ENCODE results near the gene CSNK2B. TPM values are rescaled to one million over a fixed set of nuclear protein-coding genes. Genes with fewer than 3 reads are reported as not detected.

Gene CSNK2B
- total and polyA plus RNA-seq, 2 donors: 169 TPM

- no peak for DNase-seq (ENCODE audit: low read depth in 6 of 9, low spot score in 9 of 9)
- Histone ChIP-seq H3K4me1 (ENCODE audit: control insufficient read depth in 2 of 2, insufficient read depth in 2 of 2, low read length in 2 of 2) (no peaks in the 10 kb centered on the region), H3K4me3 (ENCODE audit: low read length in 2 of 2) (no peak overlapping the region), H3K27me3 (ENCODE audit: control insufficient read depth in 2 of 2, insufficient read depth in 1 of 2, low read length in 1 of 2) (no peaks in the 10 kb centered on the region), H3K27ac (ENCODE audit: low read depth in 1 of 2, low read length in 1 of 2) (no peak overlapping the region), H3K9me3 (ENCODE audit: control insufficient read depth in 2 of 2, insufficient read depth in 1 of 2, low read length in 1 of 2) (no peaks in the 10 kb centered on the region), H3K36me3 (ENCODE audit: control insufficient read depth in 2 of 2, insufficient read depth in 2 of 2, low read length in 1 of 2) (peaks cover 100% of the 10 kb centered on the region in 2 donors)
- 97% methylated on average over 26 of the region's 26 CpGs for WGBS
Observed at GRCh38 chr6:31632279-31632946, 33.5 kb upstream of the CSNK2B start.

GRCh38 chr6:31633447-31633846, 32.4 kb upstream of the CSNK2B start:
- Histone ChIP-seq H3K27ac (ENCODE audit: low read depth in 1 of 2, low read length in 1 of 2) (no peak overlapping the region), H3K4me3 (ENCODE audit: low read length in 2 of 2) (no peak overlapping the region), H3K4me1 (ENCODE audit: control insufficient read depth in 2 of 2, insufficient read depth in 2 of 2, low read length in 2 of 2) (no peaks in the 10 kb centered on the region), H3K36me3 (ENCODE audit: control insufficient read depth in 2 of 2, insufficient read depth in 2 of 2, low read length in 1 of 2) (peaks cover 95 to 98% of the 10 kb centered on the region in 2 donors), H3K9me3 (ENCODE audit: control insufficient read depth in 2 of 2, insufficient read depth in 1 of 2, low read length in 1 of 2) (no peaks in the 10 kb centered on the region), H3K27me3 (ENCODE audit: control insufficient read depth in 2 of 2, insufficient read depth in 1 of 2, low read length in 1 of 2) (no peaks in the 10 kb centered on the region)
- no peak for DNase-seq (ENCODE audit: low read depth in 6 of 9, low spot score in 9 of 9)
- WGBS: 98% methylated on average over 7 of the region's 7 CpGs

GRCh38 chr6:31634131-31634530, 31.7 kb upstream of the CSNK2B start:
- no peak overlapping the region for H3K27ac ChIP-seq (ENCODE audit: low read depth in 1 of 2, low read length in 1 of 2)
- no peaks in the 10 kb centered on the region for H3K27me3 ChIP-seq (ENCODE audit: control insufficient read depth in 2 of 2, insufficient read depth in 1 of 2, low read length in 1 of 2)
- no peak overlapping the region for H3K4me3 ChIP-seq (ENCODE audit: low read length in 2 of 2)
- peaks cover 94 to 96% of the 10 kb centered on the region in 2 donors for H3K36me3 ChIP-seq (ENCODE audit: control insufficient read depth in 2 of 2, insufficient read depth in 2 of 2, low read length in 1 of 2)
- no peak for DNase-seq (ENCODE audit: low read depth in 6 of 9, low spot score in 9 of 9)
- H3K9me3 ChIP-seq (ENCODE audit: control insufficient read depth in 2 of 2, insufficient read depth in 1 of 2, low read length in 1 of 2): no peaks in the 10 kb centered on the region
- no peaks in the 10 kb centered on the region for H3K4me1 ChIP-seq (ENCODE audit: control insufficient read depth in 2 of 2, insufficient read depth in 2 of 2, low read length in 2 of 2)
- 99% methylated on average over 3 of the region's 3 CpGs for WGBS

- Histone ChIP-seq H3K27ac (ENCODE audit: low read depth in 1 of 2, low read length in 1 of 2) (no peak overlapping the region), H3K27me3 (ENCODE audit: control insufficient read depth in 2 of 2, insufficient read depth in 1 of 2, low read length in 1 of 2) (no peaks in the 10 kb centered on the region), H3K4me1 (ENCODE audit: control insufficient read depth in 2 of 2, insufficient read depth in 2 of 2, low read length in 2 of 2) (no peaks in the 10 kb centered on the region), H3K36me3 (ENCODE audit: control insufficient read depth in 2 of 2, insufficient read depth in 2 of 2, low read length in 1 of 2) (peaks cover 94 to 96% of the 10 kb centered on the region in 2 donors), H3K4me3 (ENCODE audit: low read length in 2 of 2) (no peak overlapping the region), H3K9me3 (ENCODE audit: control insufficient read depth in 2 of 2, insufficient read depth in 1 of 2, low read length in 1 of 2) (no peaks in the 10 kb centered on the region)
- 98% methylated on average over 11 of the region's 11 CpGs for WGBS
- no peak for DNase-seq (ENCODE audit: low read depth in 6 of 9, low spot score in 9 of 9)
Observed at GRCh38 chr6:31634969-31635575, 30.8 kb upstream of the CSNK2B start.

GRCh38 chr6:31636698-31637596, 28.9 kb upstream of the CSNK2B start:
- H3K36me3 ChIP-seq (ENCODE audit: control insufficient read depth in 2 of 2, insufficient read depth in 2 of 2, low read length in 1 of 2): peaks cover 94 to 96% of the 10 kb centered on the region in 2 donors
- no peak for DNase-seq (ENCODE audit: low read depth in 6 of 9, low spot score in 9 of 9)
- H3K27ac ChIP-seq (ENCODE audit: low read depth in 1 of 2, low read length in 1 of 2): no peak overlapping the region
- H3K9me3 ChIP-seq (ENCODE audit: control insufficient read depth in 2 of 2, insufficient read depth in 1 of 2, low read length in 1 of 2): no peaks in the 10 kb centered on the region
- H3K27me3 ChIP-seq (ENCODE audit: control insufficient read depth in 2 of 2, insufficient read depth in 1 of 2, low read length in 1 of 2): no peaks in the 10 kb centered on the region
- WGBS: 95% methylated on average over 27 of the region's 27 CpGs
- H3K4me3 ChIP-seq (ENCODE audit: low read length in 2 of 2): no peak overlapping the region
- H3K4me1 ChIP-seq (ENCODE audit: control insufficient read depth in 2 of 2, insufficient read depth in 2 of 2, low read length in 2 of 2): no peaks in the 10 kb centered on the region

GRCh38 chr6:31639043-31639442, 26.8 kb upstream of the CSNK2B start:
- 97% methylated on average over 9 of the region's 9 CpGs for WGBS
- Histone ChIP-seq H3K36me3 (ENCODE audit: control insufficient read depth in 2 of 2, insufficient read depth in 2 of 2, low read length in 1 of 2) (peaks cover 93 to 94% of the 10 kb centered on the region in 2 donors), H3K9me3 (ENCODE audit: control insufficient read depth in 2 of 2, insufficient read depth in 1 of 2, low read length in 1 of 2) (no peaks in the 10 kb centered on the region), H3K27ac (ENCODE audit: low read depth in 1 of 2, low read length in 1 of 2) (no peak overlapping the region), H3K4me1 (ENCODE audit: control insufficient read depth in 2 of 2, insufficient read depth in 2 of 2, low read length in 2 of 2) (no peaks in the 10 kb centered on the region), H3K4me3 (ENCODE audit: low read length in 2 of 2) (no peak overlapping the region), H3K27me3 (ENCODE audit: control insufficient read depth in 2 of 2, insufficient read depth in 1 of 2, low read length in 1 of 2) (no peaks in the 10 kb centered on the region)
- no peak for DNase-seq (ENCODE audit: low read depth in 6 of 9, low spot score in 9 of 9)

GRCh38 chr6:31639449-31639861, 26.4 kb upstream of the CSNK2B start:
- Histone ChIP-seq H3K27me3 (ENCODE audit: control insufficient read depth in 2 of 2, insufficient read depth in 1 of 2, low read length in 1 of 2) (no peaks in the 10 kb centered on the region), H3K27ac (ENCODE audit: low read depth in 1 of 2, low read length in 1 of 2) (no peak overlapping the region), H3K9me3 (ENCODE audit: control insufficient read depth in 2 of 2, insufficient read depth in 1 of 2, low read length in 1 of 2) (no peaks in the 10 kb centered on the region), H3K4me1 (ENCODE audit: control insufficient read depth in 2 of 2, insufficient read depth in 2 of 2, low read length in 2 of 2) (no peaks in the 10 kb centered on the region), H3K36me3 (ENCODE audit: control insufficient read depth in 2 of 2, insufficient read depth in 2 of 2, low read length in 1 of 2) (peaks cover 93 to 94% of the 10 kb centered on the region in 2 donors), H3K4me3 (ENCODE audit: low read length in 2 of 2) (no peak overlapping the region)
- DNase-seq (ENCODE audit: low read depth in 6 of 9, low spot score in 9 of 9): no peak
- 95% methylated on average over 10 of the region's 10 CpGs for WGBS

- WGBS: 98% methylated on average over 6 of the region's 6 CpGs
- Histone ChIP-seq H3K27me3 (ENCODE audit: control insufficient read depth in 2 of 2, insufficient read depth in 1 of 2, low read length in 1 of 2) (no peaks in the 10 kb centered on the region), H3K4me3 (ENCODE audit: low read length in 2 of 2) (no peak overlapping the region), H3K9me3 (ENCODE audit: control insufficient read depth in 2 of 2, insufficient read depth in 1 of 2, low read length in 1 of 2) (no peaks in the 10 kb centered on the region), H3K4me1 (ENCODE audit: control insufficient read depth in 2 of 2, insufficient read depth in 2 of 2, low read length in 2 of 2) (no peaks in the 10 kb centered on the region), H3K27ac (ENCODE audit: low read depth in 1 of 2, low read length in 1 of 2) (peak overlapping the region in 1 of 2 donors; percentile 18), H3K36me3 (ENCODE audit: control insufficient read depth in 2 of 2, insufficient read depth in 2 of 2, low read length in 1 of 2) (peaks cover 93 to 94% of the 10 kb centered on the region in 2 donors)
- DNase-seq (ENCODE audit: low read depth in 6 of 9, low spot score in 9 of 9): no peak
Observed at GRCh38 chr6:31640612-31641011, 25.3 kb upstream of the CSNK2B start.

- 97% methylated on average over 4 of the region's 4 CpGs for WGBS
Observed at GRCh38 chr6:31641370-31641769, 24.5 kb upstream of the CSNK2B start.

More at GRCh38 chr6:31641370-31641769, 24.5 kb upstream of the CSNK2B start:
- H3K27ac ChIP-seq (ENCODE audit: low read depth in 1 of 2, low read length in 1 of 2): no peak overlapping the region
- no peaks in the 10 kb centered on the region for H3K9me3 ChIP-seq (ENCODE audit: control insufficient read depth in 2 of 2, insufficient read depth in 1 of 2, low read length in 1 of 2)
- no peaks in the 10 kb centered on the region for H3K4me1 ChIP-seq (ENCODE audit: control insufficient read depth in 2 of 2, insufficient read depth in 2 of 2, low read length in 2 of 2)
- DNase-seq (ENCODE audit: low read depth in 6 of 9, low spot score in 9 of 9): no peak
- no peaks in the 10 kb centered on the region for H3K27me3 ChIP-seq (ENCODE audit: control insufficient read depth in 2 of 2, insufficient read depth in 1 of 2, low read length in 1 of 2)
- H3K4me3 ChIP-seq (ENCODE audit: low read length in 2 of 2): no peak overlapping the region
- peaks cover 92 to 93% of the 10 kb centered on the region in 2 donors for H3K36me3 ChIP-seq (ENCODE audit: control insufficient read depth in 2 of 2, insufficient read depth in 2 of 2, low read length in 1 of 2)

Data from thymus (tissue), 11 donors.